ENCODE results near the gene AJAP1.

AJAP1 gene

GRCh38 chr1:4674676-4675075 is 20.3 kb downstream of the AJAP1 start:
- no peak overlapping the region for H3K4me2 ChIP-seq (ENCODE audit: low read depth, low read length)
- TF ChIP-seq EZH2 (optimal IDR thresholded peaks at IDR 0.05; ENCODE audit: low read depth, low read length) (no peak), EZH2phosphoT487 (IDR thresholded peaks at IDR 0.05; ENCODE audit: low read length) (no peak)
- TF ChIP-seq, protein P1, sequence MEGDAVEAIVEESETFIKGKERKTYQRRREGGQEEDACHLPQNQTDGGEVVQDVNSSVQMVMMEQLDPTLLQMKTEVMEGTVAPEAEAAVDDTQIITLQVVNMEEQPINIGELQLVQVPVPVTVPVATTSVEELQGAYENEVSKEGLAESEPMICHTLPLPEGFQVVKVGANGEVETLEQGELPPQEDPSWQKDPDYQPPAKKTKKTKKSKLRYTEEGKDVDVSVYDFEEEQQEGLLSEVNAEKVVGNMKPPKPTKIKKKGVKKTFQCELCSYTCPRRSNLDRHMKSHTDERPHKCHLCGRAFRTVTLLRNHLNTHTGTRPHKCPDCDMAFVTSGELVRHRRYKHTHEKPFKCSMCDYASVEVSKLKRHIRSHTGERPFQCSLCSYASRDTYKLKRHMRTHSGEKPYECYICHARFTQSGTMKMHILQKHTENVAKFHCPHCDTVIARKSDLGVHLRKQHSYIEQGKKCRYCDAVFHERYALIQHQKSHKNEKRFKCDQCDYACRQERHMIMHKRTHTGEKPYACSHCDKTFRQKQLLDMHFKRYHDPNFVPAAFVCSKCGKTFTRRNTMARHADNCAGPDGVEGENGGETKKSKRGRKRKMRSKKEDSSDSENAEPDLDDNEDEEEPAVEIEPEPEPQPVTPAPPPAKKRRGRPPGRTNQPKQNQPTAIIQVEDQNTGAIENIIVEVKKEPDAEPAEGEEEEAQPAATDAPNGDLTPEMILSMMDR (IDR thresholded peaks at IDR 0.05; ENCODE audit: low read length): no peak

GRCh38 chr1:4675454-4676186 is 21.2 kb downstream of the AJAP1 start:
- H3K36me3 ChIP-seq (replicated peaks; ENCODE audit: insufficient read depth, low read length): no peaks in the 10 kb centered on the region
- no peaks in the 10 kb centered on the region for H3K4me1 ChIP-seq (ENCODE audit: low read length)
- H4K20me1 ChIP-seq (ENCODE audit: insufficient read depth, low read length): no peaks in the 10 kb centered on the region
- no peaks in the 10 kb centered on the region for H3K9me3 ChIP-seq (replicated peaks; ENCODE audit: insufficient read depth, low read length)
- no peak overlapping the region for H2AFZ ChIP-seq (ENCODE audit: low read length)
- TF ChIP-seq, protein P1 (IDR thresholded peaks at IDR 0.05; ENCODE audit: low read length): no peak
- TF ChIP-seq EZH2 (optimal IDR thresholded peaks at IDR 0.05; ENCODE audit: low read depth, low read length) (no peak), EZH2phosphoT487 (IDR thresholded peaks at IDR 0.05; ENCODE audit: low read length) (no peak)
- no peak overlapping the region for H3K4me3 ChIP-seq (ENCODE audit: low read length)
- no peak overlapping the region for H3K9ac ChIP-seq (ENCODE audit: low read length)
- DNase-seq: no peak
- H3K9me2 ChIP-seq (replicated peaks; ENCODE audit: insufficient read depth, low read length): no peaks in the 10 kb centered on the region
- H3K79me2 ChIP-seq (ENCODE audit: low read length): no peaks in the 10 kb centered on the region
- H3K4me2 ChIP-seq (ENCODE audit: low read depth, low read length): no peak overlapping the region
- H3F3A ChIP-seq (ENCODE audit: insufficient read depth, low read length): no peaks in the 10 kb centered on the region
- peaks cover 85% of the 10 kb centered on the region for H3K27me3 ChIP-seq (replicated peaks; ENCODE audit: insufficient read depth, low read length)
- H3K27ac ChIP-seq (ENCODE audit: low read length): no peak overlapping the region

More at GRCh38 chr1:4674676-4675075, 20.3 kb downstream of the AJAP1 start:
- H3K9ac ChIP-seq (ENCODE audit: low read length): no peak overlapping the region
- no peaks in the 10 kb centered on the region for H3F3A ChIP-seq (ENCODE audit: insufficient read depth, low read length)
- H3K27me3 ChIP-seq (replicated peaks; ENCODE audit: insufficient read depth, low read length): peaks cover 85% of the 10 kb centered on the region
- DNase-seq: no peak
- H3K9me3 ChIP-seq (replicated peaks; ENCODE audit: insufficient read depth, low read length): no peaks in the 10 kb centered on the region
- H2AFZ ChIP-seq (ENCODE audit: low read length): no peak overlapping the region
- no peaks in the 10 kb centered on the region for H4K20me1 ChIP-seq (ENCODE audit: insufficient read depth, low read length)
- H3K27ac ChIP-seq (ENCODE audit: low read length): no peak overlapping the region
- no peaks in the 10 kb centered on the region for H3K9me2 ChIP-seq (replicated peaks; ENCODE audit: insufficient read depth, low read length)
- no peaks in the 10 kb centered on the region for H3K36me3 ChIP-seq (replicated peaks; ENCODE audit: insufficient read depth, low read length)
- no peak overlapping the region for H3K4me3 ChIP-seq (ENCODE audit: low read length)
- no peaks in the 10 kb centered on the region for H3K4me1 ChIP-seq (ENCODE audit: low read length)
- H3K79me2 ChIP-seq (ENCODE audit: low read length): no peaks in the 10 kb centered on the region

- Histone ChIP-seq H3K9me3 (replicated peaks; ENCODE audit: insufficient read depth, low read length) (no peaks in the 10 kb centered on the region), H3K79me2 (ENCODE audit: low read length) (no peaks in the 10 kb centered on the region), H4K20me1 (ENCODE audit: insufficient read depth, low read length) (no peaks in the 10 kb centered on the region), H2AFZ (ENCODE audit: low read length) (no peak overlapping the region), H3F3A (ENCODE audit: insufficient read depth, low read length) (no peaks in the 10 kb centered on the region), H3K27ac (ENCODE audit: low read length) (no peak overlapping the region), H3K9me2 (replicated peaks; ENCODE audit: insufficient read depth, low read length) (no peaks in the 10 kb centered on the region), H3K4me3 (ENCODE audit: low read length) (no peak overlapping the region), H3K36me3 (replicated peaks; ENCODE audit: insufficient read depth, low read length) (no peaks in the 10 kb centered on the region), H3K27me3 (replicated peaks; ENCODE audit: insufficient read depth, low read length) (peaks cover 86% of the 10 kb centered on the region), H3K4me2 (ENCODE audit: low read depth, low read length) (no peak overlapping the region), H3K4me1 (ENCODE audit: low read length) (no peaks in the 10 kb centered on the region), H3K9ac (ENCODE audit: low read length) (no peak overlapping the region)
- TF ChIP-seq EZH2 (optimal IDR thresholded peaks at IDR 0.05; ENCODE audit: low read depth, low read length) (no peak), EZH2phosphoT487 (IDR thresholded peaks at IDR 0.05; ENCODE audit: low read length) (no peak)
- TF ChIP-seq, protein P1 (IDR thresholded peaks at IDR 0.05; ENCODE audit: low read length): no peak
- no peak for DNase-seq
Observed at GRCh38 chr1:4676253-4676652, 21.8 kb downstream of the AJAP1 start.

Data from MM.1S (cell line).